Measurements from ENCODE around the gene GSE1. TPM values are rescaled to one million over a fixed set of nuclear protein-coding genes. Genes with fewer than 3 reads are reported as not detected.

The GSE1 gene
- total RNA-seq, 1 donor from 2014 or later: 49.8 TPM

GRCh38 chr16:85605051-85605911 is 7.8 kb upstream of the GSE1 start:
- DNase-seq (ENCODE audit: low spot score): no peak

GRCh38 chr16:85605912-85606841 is 6.9 kb upstream of the GSE1 start:
- no peak for DNase-seq (ENCODE audit: low spot score)

GRCh38 chr16:85606904-85607303 is 6.2 kb upstream of the GSE1 start:
- no peak for DNase-seq (ENCODE audit: low spot score)

- DNase-seq (ENCODE audit: low spot score): no peak
Measured at GRCh38 chr16:85607321-85607765, 5.8 kb upstream of the GSE1 start.

- no peak for DNase-seq (ENCODE audit: low spot score)
Measured at GRCh38 chr16:85607796-85608514, 5.2 kb upstream of the GSE1 start.

GRCh38 chr16:85608515-85608885 is 4.6 kb upstream of the GSE1 start:
- DNase-seq (ENCODE audit: low spot score): no peak

- no peak for DNase-seq (ENCODE audit: low spot score)
Measured at GRCh38 chr16:85608887-85609286, 4.2 kb upstream of the GSE1 start.

GRCh38 chr16:85609539-85609938 is 3.6 kb upstream of the GSE1 start:
- DNase-seq (ENCODE audit: low spot score): no peak

GRCh38 chr16:85610059-85610445 is 3.1 kb upstream of the GSE1 start:
- no peak for DNase-seq (ENCODE audit: low spot score)

GRCh38 chr16:85610446-85611193 is 2.5 kb upstream of the GSE1 start:
- DNase-seq (ENCODE audit: low spot score): peak; percentile 86

- DNase-seq (ENCODE audit: low spot score): no peak
Measured at GRCh38 chr16:85611194-85611443, 2.0 kb upstream of the GSE1 start.

GRCh38 chr16:85611444-85612190 is 1.5 kb upstream of the GSE1 start:
- peak; percentile 86 for DNase-seq (ENCODE audit: low spot score)

- DNase-seq (ENCODE audit: low spot score): peak; percentile 76
Measured at GRCh38 chr16:85612191-85612800, 826 bp upstream of the GSE1 start.

- DNase-seq (ENCODE audit: low spot score): peak; percentile 64
Measured at GRCh38 chr16:85613604-85614337, 649 bp downstream of the GSE1 start.

GRCh38 chr16:85614338-85615013 is 1.4 kb downstream of the GSE1 start:
- no peak for DNase-seq (ENCODE audit: low spot score)

GRCh38 chr16:85615014-85615851 is 2.1 kb downstream of the GSE1 start:
- peak; percentile 85 for DNase-seq (ENCODE audit: low spot score)

GRCh38 chr16:85615852-85616606 is 2.9 kb downstream of the GSE1 start:
- peak; percentile 75 for DNase-seq (ENCODE audit: low spot score)

Data from ureter (tissue), 1 donor.